ENCODE data around the gene FMC1.
"Not testable (repeated sequence)": the region's sequence is repeated elsewhere in the genome, so short reads cannot be mapped to it uniquely, and the experiment has no call there.

The FMC1 gene

DNA sequence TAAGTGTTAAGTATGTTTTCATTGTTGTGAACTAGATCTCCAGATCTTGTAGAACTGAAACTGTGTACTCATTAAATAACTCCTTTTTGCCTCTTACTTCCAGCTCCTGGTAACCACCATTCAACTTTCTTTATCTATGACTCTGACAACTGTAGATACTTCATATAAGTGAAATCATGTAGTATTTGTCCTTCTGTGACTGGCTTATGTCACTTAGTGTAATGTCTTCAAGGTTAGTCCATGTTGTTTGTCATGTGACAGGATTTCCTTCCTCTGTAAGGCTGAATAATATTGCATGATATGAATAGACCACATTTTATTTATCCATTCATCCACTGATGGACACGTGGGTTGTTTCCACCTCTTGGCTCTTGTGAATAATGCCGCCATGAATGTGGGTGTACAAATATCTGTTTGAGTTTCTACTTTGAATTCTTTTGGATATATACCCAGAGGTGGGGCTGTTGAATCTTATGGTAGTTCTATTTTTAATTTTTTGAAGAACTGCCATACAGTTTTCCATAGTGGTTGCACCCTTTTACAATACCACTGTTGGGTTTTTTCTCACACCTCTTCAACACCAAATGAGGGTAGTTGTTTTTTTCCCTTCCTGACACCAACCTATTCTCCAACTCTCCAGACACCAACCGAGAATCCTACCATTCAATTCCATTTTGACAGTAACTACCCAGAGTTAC is 10.7 kb upstream of the FMC1 start:
- no peak overlapping the region for H2AFZ ChIP-seq
- no peak overlapping the region for H3K9ac ChIP-seq
- H3K4me1 ChIP-seq, result peaks cover 6% of the 10 kb centered on the region
- no peaks in the 10 kb centered on the region for H3K79me2 ChIP-seq
- H3K27ac ChIP-seq, result no peak overlapping the region
- TF ChIP-seq, protein P1, sequence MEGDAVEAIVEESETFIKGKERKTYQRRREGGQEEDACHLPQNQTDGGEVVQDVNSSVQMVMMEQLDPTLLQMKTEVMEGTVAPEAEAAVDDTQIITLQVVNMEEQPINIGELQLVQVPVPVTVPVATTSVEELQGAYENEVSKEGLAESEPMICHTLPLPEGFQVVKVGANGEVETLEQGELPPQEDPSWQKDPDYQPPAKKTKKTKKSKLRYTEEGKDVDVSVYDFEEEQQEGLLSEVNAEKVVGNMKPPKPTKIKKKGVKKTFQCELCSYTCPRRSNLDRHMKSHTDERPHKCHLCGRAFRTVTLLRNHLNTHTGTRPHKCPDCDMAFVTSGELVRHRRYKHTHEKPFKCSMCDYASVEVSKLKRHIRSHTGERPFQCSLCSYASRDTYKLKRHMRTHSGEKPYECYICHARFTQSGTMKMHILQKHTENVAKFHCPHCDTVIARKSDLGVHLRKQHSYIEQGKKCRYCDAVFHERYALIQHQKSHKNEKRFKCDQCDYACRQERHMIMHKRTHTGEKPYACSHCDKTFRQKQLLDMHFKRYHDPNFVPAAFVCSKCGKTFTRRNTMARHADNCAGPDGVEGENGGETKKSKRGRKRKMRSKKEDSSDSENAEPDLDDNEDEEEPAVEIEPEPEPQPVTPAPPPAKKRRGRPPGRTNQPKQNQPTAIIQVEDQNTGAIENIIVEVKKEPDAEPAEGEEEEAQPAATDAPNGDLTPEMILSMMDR (IDR thresholded peaks at IDR 0.05), result no peak
- no peaks in the 10 kb centered on the region for H3K36me3 ChIP-seq (ENCODE audit: control insufficient read depth, insufficient read depth, low read length)
- no peak overlapping the region for H3K4me2 ChIP-seq (ENCODE audit: low read length)
- no peaks in the 10 kb centered on the region for H3K9me3 ChIP-seq (ENCODE audit: control insufficient read depth, low read length)
- no peak overlapping the region for H3K4me3 ChIP-seq (ENCODE audit: low read depth, low read length)
- H3K27me3 ChIP-seq (ENCODE audit: control insufficient read depth, insufficient read depth, low read length), result no peaks in the 10 kb centered on the region

DNA sequence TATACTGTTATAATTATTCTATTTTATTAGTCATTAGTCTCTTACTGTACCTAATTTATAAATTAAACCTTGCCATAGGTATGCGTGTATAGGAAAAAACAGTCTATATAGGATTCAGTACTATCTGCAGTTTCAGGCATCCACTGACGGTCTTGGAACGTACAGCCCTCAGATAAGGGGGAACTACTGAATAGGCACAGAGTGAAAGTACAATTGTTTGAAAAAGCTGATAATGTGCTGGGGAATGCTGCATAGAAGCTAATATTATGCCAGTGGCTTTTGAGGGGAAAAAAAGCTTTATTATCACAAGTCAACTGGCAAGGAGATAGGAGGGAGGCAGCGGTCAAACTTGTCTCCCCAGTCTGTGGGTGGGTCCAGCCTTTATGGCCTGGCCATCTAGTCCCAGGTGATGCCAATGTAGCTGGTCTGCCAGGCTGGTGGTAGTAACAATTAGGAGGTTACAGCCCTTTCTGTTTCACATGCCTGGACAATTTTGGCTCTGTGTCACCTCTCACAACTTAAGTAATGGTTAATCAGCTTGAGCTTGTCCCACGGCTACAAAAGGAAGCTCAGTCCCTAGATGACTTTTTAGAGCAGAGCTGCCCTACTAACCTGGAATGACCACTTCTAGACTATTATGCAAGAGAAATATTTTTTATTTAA is 8.3 kb upstream of the FMC1 start:
- Histone ChIP-seq H3K9ac (no peak overlapping the region), H3K36me3 (ENCODE audit: control insufficient read depth, insufficient read depth, low read length) (no peaks in the 10 kb centered on the region), H3K9me3 (ENCODE audit: control insufficient read depth, low read length) (no peaks in the 10 kb centered on the region), H3K4me2 (ENCODE audit: low read length) (no peak overlapping the region), H3K4me3 (ENCODE audit: low read depth, low read length) (no peak overlapping the region), H3K79me2 (no peaks in the 10 kb centered on the region), H3K4me1 (peaks cover 6% of the 10 kb centered on the region), H2AFZ (no peak overlapping the region), H3K27ac (no peak overlapping the region), H3K27me3 (ENCODE audit: control insufficient read depth, insufficient read depth, low read length) (no peaks in the 10 kb centered on the region)
- TF ChIP-seq, protein P1 (IDR thresholded peaks at IDR 0.05), result no peak

DNA sequence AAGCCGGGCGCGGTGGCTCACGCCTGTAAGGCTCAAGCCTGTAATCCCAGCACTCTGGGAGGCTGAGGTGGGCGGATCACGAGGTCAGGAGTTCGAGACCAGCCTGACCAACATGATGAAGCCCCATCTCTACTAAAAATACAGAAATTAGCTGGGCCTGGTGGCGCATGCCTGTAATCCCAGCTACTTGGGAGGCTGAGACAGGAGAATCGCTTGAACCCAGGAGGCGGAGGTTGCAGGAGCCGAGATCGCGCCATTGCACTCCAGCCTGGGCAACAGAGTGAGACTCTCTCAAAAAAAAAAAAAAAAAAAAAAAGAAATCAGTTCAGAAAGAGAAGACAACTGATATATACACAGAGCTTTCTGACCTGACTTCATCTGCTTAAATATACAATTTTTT is 7.7 kb upstream of the FMC1 start:
- not testable (repeated sequence) for H3K36me3 ChIP-seq (ENCODE audit: control insufficient read depth, insufficient read depth, low read length); H3K9me3 ChIP-seq (ENCODE audit: control insufficient read depth, low read length); H3K9ac ChIP-seq; H3K27ac ChIP-seq; H3K4me2 ChIP-seq (ENCODE audit: low read length); H3K79me2 ChIP-seq; H3K4me3 ChIP-seq (ENCODE audit: low read depth, low read length); H3K4me1 ChIP-seq; H2AFZ ChIP-seq; H3K27me3 ChIP-seq (ENCODE audit: control insufficient read depth, insufficient read depth, low read length)

DNA sequence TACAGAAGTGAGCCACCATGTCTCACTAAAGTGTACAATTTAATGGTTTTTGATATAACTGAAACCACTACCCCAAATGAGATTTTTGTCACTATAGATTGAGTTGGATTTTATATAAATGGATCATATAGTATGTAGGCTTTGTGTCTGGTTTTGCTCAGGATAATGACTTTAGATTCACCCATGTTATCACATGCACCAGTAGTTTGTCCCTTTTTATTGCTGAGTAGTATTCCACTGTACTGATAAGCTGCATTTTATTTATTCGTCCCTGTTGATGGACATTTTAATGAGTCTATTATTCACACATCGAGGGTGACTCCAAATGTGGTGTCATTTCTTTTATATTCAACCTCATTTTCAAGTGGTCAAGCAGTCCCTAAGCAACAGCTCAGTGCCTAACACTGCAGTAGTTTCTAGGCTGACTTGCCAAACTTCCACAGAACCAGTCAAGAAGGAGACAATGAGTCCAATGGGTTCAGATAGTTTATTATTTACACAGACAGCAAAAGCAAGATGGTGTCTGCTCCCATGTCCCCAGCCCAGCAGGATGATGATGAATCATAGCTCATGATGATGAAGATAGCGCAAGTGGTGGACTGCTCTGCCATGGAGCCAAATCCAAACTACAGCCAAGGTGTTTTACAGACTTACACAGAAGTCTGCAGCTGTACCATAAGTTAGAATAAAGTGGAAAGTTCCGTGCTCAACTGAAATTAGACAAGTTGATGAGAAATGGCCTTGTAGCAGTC is 6.6 kb upstream of the FMC1 start:
- H3K79me2 ChIP-seq, result no peaks in the 10 kb centered on the region
- H3K4me3 ChIP-seq (ENCODE audit: low read depth, low read length), result no peak overlapping the region
- H3K9me3 ChIP-seq (ENCODE audit: control insufficient read depth, low read length), result no peaks in the 10 kb centered on the region
- TF ChIP-seq, protein P1 (IDR thresholded peaks at IDR 0.05), result no peak
- no peaks in the 10 kb centered on the region for H3K36me3 ChIP-seq (ENCODE audit: control insufficient read depth, insufficient read depth, low read length)
- H3K9ac ChIP-seq, result no peak overlapping the region
- H2AFZ ChIP-seq, result no peak overlapping the region
- H3K4me2 ChIP-seq (ENCODE audit: low read length), result no peak overlapping the region
- H3K27me3 ChIP-seq (ENCODE audit: control insufficient read depth, insufficient read depth, low read length), result no peaks in the 10 kb centered on the region
- no peak overlapping the region for H3K27ac ChIP-seq
- peaks cover under 1% of the 10 kb centered on the region for H3K4me1 ChIP-seq

DNA sequence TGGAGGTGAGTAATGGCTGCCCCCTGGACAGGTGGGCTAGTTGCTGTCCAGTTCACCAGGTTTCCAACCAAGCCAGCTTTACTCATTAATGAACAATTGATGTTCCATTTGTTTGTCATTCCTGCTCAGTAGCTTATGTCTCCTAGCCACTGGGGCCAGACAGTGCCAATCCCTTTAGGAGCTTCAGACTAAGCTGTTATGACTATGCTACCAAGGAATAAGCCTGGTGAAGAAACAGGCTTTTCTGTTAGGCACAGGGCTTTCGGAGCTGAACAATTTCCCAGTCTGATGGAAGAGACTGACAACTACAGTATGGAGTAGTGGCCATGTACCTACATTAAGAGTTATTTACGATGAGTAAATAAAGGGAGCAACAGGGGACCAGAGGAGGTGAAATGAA is 2.1 kb upstream of the FMC1 start:
- H3K4me1 ChIP-seq, result peaks cover 3% of the 10 kb centered on the region
- peaks cover 2% of the 10 kb centered on the region for H3K79me2 ChIP-seq
- H3K27ac ChIP-seq, result no peak overlapping the region
- H3K27me3 ChIP-seq (ENCODE audit: control insufficient read depth, insufficient read depth, low read length), result no peaks in the 10 kb centered on the region
- H3K9me3 ChIP-seq (ENCODE audit: control insufficient read depth, low read length), result no peaks in the 10 kb centered on the region
- H2AFZ ChIP-seq, result peak overlapping the region; percentile 34
- H3K36me3 ChIP-seq (ENCODE audit: control insufficient read depth, insufficient read depth, low read length), result no peaks in the 10 kb centered on the region
- TF ChIP-seq, protein P1 (IDR thresholded peaks at IDR 0.05), result no peak
- H3K4me3 ChIP-seq (ENCODE audit: low read depth, low read length), result no peak overlapping the region
- no peak overlapping the region for H3K9ac ChIP-seq
- no peak overlapping the region for H3K4me2 ChIP-seq (ENCODE audit: low read length)
